Transverse colon (tissue), 4 donors: ENCODE results near the gene PLAAT4. TPM values are rescaled to one million over a fixed set of nuclear protein-coding genes. Genes with fewer than 3 reads are reported as not detected.
"Not testable (repeated sequence)": the region's sequence is repeated elsewhere in the genome, so short reads cannot be mapped to it uniquely, and the experiment has no call there.

Experiments
- DNase-seq: peaks from one replicate; pipeline ENCODE4 v3.0.0-alpha.2; 2019
- H3K27ac ChIP-seq, 4 donors: fragments of 200-600 bp; sonication (generic); 2 replicates each; pipeline ENCODE4 v1.5.1; 2016 to 2018; ENCODE audit warnings: inconsistent platforms in 4 of 4
- H3K27me3 ChIP-seq: fragments of 200-600 bp; sonication (generic); 2 replicates; pipeline ENCODE4 v1.5.1; 2017; ENCODE audit warnings: inconsistent platforms
- H3K36me3 ChIP-seq, 4 donors: fragments of 200-600 bp; sonication (generic); 2 replicates each; pipeline ENCODE4 v1.5.1; 2017 to 2019; ENCODE audit warnings: inconsistent platforms in 4 of 4
- H3K4me1 ChIP-seq, 4 donors: fragments of 200-600 bp; sonication (generic); 2 replicates each; pipeline ENCODE4 v1.5.1; 2017 to 2020; ENCODE audit warnings: inconsistent platforms in 4 of 4
- H3K4me3 ChIP-seq, 4 donors: fragments of 200-600 bp; sonication (generic); 1 replicate in 1 of 4; 2 replicates in 3 of 4; pipeline versions ENCODE4 v1.5.1 to v1.6.1; 2017 to 2019; ENCODE audit warnings: inconsistent platforms in 4 of 4
- H3K9me3 ChIP-seq, 2 donors: fragments of 200-600 bp; sonication (generic); 2 replicates each; pipeline ENCODE4 v1.5.1; 2017 to 2019; ENCODE audit warnings: inconsistent platforms in 2 of 2
- EP300 ChIP-seq: sonication (generic); formaldehyde crosslinking; IDR thresholded peaks from one replicate; pipeline ENCODE4 v1.6.1; 2017; ENCODE audit warnings: antibody characterized with exemption, low read depth
- POLR2A ChIP-seq: fragments of 450-650 bp; IDR thresholded peaks from one replicate; pipeline ENCODE4 v1.6.1; 2016; ENCODE audit warnings: antibody characterized with exemption, mild to moderate bottlenecking, moderate library complexity
- POLR2AphosphoS5 ChIP-seq, 3 donors: sonication (generic); formaldehyde crosslinking; IDR thresholded peaks; one replicate each; pipeline ENCODE4 v1.6.1; 2016; ENCODE audit warnings: antibody characterized with exemption in 3 of 3
- WGBS, 2 donors: methylation state at CpG; one replicate each; pipeline ENCODE4 v1.1.5; 2018; ENCODE audit warnings: low coverage in 1 of 2; 5-methylcytosine and 5-hydroxymethylcytosine counted together
- in situ Hi-C, 4 donors: fragments of 200-750 bp; cut with MboI; loops; one replicate each; pipeline versions ENCODE4 v1.15.0 to v1.15.1; 2017; ENCODE audit warnings: low sequenced_read_pairs in 3 of 4, low pct_ligation_motif_present in 1 of 4, low pct_unique_long_range_greater_than_20kb in 1 of 4
- intact Hi-C: fragments of 100-400 bp; cut with DNase I; formaldehyde crosslinking; loops from one replicate; pipeline ENCODE4 v1.15.1; 2023; ENCODE audit warnings: low total_unique reads
- total RNA-seq, 4 donors: library from RNA; depleted of rRNA; stranded (reverse); fragments of >200 nt; gene quantifications; one replicate each; pipeline ENCODE4 v1.1.0, GENCODE V29; 2016
- TF ChIP-seq, protein P1 (sequence below), 5 experiments: fragments of 200-600 bp in 3 of 5; fragments of 450-650 bp in 2 of 5; sonication (generic) in 3 of 5; IDR thresholded peaks; 1 replicate in 2 of 5; 2 replicates in 3 of 5; pipeline ENCODE4 v1.5.1; 2016 to 2017; ENCODE audit warnings: antibody characterized with exemption in 5 of 5, inconsistent platforms in 3 of 5, mild to moderate bottlenecking in 2 of 5, moderate library complexity in 1 of 5

PLAAT4 gene
- total RNA-seq, 4 donors from 2014 or later = 35.4 to 78.6 (median 40.7) TPM

DNA sequence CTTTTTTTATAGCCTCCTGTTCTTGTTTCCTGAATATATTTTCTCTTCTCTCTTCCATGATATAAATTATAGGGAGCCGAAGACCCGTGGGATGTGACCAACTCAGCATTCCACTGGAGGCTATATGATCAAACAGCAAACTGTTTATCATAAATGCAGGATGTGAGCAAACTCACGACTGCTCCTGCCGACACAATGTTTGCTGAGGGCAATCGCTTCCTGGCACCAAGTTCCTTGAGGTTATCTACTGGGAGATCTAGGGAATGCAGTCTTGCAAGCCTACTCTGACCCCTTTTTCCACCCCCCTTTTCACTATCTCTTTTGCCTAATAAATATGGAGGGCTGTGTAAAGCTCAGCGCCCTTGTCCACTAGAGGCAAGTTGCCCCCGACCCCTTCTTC lies 13.5 kb upstream of the PLAAT4 start:
- 60 to 67% methylated on average over 6 to 7 of the region's 7 CpGs for WGBS, 2 donors
- no peak overlapping the region for H3K27ac ChIP-seq
- TF ChIP-seq POLR2AphosphoS5 (IDR thresholded peaks at IDR 0.05) (no peak), POLR2A (no peak), EP300 (no peak)
- TF ChIP-seq, protein P1, sequence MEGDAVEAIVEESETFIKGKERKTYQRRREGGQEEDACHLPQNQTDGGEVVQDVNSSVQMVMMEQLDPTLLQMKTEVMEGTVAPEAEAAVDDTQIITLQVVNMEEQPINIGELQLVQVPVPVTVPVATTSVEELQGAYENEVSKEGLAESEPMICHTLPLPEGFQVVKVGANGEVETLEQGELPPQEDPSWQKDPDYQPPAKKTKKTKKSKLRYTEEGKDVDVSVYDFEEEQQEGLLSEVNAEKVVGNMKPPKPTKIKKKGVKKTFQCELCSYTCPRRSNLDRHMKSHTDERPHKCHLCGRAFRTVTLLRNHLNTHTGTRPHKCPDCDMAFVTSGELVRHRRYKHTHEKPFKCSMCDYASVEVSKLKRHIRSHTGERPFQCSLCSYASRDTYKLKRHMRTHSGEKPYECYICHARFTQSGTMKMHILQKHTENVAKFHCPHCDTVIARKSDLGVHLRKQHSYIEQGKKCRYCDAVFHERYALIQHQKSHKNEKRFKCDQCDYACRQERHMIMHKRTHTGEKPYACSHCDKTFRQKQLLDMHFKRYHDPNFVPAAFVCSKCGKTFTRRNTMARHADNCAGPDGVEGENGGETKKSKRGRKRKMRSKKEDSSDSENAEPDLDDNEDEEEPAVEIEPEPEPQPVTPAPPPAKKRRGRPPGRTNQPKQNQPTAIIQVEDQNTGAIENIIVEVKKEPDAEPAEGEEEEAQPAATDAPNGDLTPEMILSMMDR (IDR thresholded peaks at IDR 0.05) = no peak
- no peaks in the 10 kb centered on the region for H3K36me3 ChIP-seq
- in situ Hi-C loops (no loop called here), intact Hi-C loops (no loop called here)
- no peak for DNase-seq
- H3K4me1 ChIP-seq = no peaks in the 10 kb centered on the region
- no peak overlapping the region for H3K4me3 ChIP-seq
- no peaks in the 10 kb centered on the region for H3K9me3 ChIP-seq
- no peaks in the 10 kb centered on the region for H3K27me3 ChIP-seq

DNA sequence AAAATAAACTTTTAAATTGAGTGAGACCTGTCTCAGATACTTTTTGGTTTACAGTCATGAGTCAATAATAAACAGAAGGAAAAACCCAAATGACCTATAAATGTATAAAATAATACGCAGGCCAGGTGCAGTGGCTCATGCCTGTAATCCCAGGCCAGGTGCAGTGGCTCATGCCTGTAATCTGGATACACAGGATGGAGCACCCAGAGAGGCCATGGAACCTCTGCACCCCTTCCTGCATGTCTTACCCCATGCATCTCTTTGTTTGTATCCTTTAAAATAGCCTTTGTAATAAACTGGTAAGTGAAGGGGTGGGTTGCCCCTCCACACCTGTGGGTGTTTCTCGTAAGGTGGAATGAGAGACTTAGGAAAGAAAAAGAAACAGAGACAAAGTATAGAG lies 8.9 kb upstream of the PLAAT4 start:
- in situ Hi-C loops = no loop called here
- no peak for DNase-seq
- no peak overlapping the region for H3K27ac ChIP-seq
- TF ChIP-seq POLR2AphosphoS5 (IDR thresholded peaks at IDR 0.05) = no peak
- TF ChIP-seq, protein P1 (IDR thresholded peaks at IDR 0.05) = no peak
- TF ChIP-seq EP300 = no peak
- H3K36me3 ChIP-seq = no peaks in the 10 kb centered on the region
- 63 to 70% methylated on average over 2 of the region's 2 CpGs for WGBS, 2 donors
- H3K4me3 ChIP-seq = no peak overlapping the region
- H3K4me1 ChIP-seq = peaks cover 0 to 7% (median 0%) of the 10 kb centered on the region in 4 donors
- intact Hi-C loops = no loop called here
- H3K27me3 ChIP-seq = no peaks in the 10 kb centered on the region
- no peaks in the 10 kb centered on the region for H3K9me3 ChIP-seq

DNA sequence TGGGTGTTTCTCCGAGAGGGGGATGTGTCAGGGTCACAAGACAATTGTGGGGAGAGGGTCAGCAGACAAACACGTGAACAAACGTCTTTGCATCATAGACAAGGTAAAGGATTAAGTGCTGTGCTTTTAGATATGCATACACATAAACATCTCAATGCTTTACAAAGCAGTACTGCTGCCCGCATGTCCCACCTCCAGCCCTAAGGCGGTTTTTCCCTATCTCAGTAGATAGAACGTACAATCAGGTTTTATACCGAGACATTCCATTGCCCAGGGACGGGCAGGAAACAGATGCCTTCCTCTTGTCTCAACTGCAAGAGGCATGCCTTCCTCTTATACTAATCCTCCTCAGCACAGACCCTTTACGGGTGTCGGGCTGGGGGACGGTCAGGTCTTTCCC lies 8.5 kb upstream of the PLAAT4 start:
- H3K4me3 ChIP-seq, H3K36me3 ChIP-seq, H3K27me3 ChIP-seq, H3K4me1 ChIP-seq, intact Hi-C loops, H3K9me3 ChIP-seq, in situ Hi-C loops, DNase-seq, H3K27ac ChIP-seq: not testable (repeated sequence)
- 59 to 79% methylated on average over 3 to 8 of the region's 11 CpGs for WGBS, 2 donors

DNA sequence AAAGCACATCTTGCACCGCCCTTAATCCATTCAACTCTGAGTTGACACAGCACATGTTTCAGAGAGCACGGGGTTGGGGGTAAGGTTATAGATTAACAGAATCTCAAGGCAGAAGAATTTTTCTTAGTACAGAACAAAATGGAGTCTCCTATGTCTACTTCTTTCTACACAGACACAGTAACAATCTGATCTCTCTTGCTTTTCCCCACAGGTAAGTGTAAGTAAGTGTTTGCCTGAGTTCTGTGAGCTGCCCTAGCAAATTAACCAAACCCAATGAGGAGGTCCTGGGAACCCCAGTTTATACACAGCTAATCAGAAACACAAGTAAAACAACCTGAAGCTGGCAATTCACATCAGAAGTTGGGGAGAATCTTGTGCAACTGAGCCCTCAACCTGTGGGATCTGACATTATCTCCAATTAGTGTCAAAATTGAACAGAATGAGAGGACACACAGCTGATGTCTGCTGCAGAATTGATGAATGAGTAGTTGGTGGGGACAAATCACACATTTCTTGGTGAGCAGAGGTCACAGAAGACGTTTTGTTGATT lies 7.8 kb upstream of the PLAAT4 start:
- DNase-seq, H3K4me3 ChIP-seq, H3K27me3 ChIP-seq, in situ Hi-C loops, H3K36me3 ChIP-seq, H3K4me1 ChIP-seq, H3K27ac ChIP-seq, intact Hi-C loops, H3K9me3 ChIP-seq: not testable (repeated sequence)
- 40 to 68% methylated on average over 1 of the region's 3 CpGs for WGBS, 2 donors

DNA sequence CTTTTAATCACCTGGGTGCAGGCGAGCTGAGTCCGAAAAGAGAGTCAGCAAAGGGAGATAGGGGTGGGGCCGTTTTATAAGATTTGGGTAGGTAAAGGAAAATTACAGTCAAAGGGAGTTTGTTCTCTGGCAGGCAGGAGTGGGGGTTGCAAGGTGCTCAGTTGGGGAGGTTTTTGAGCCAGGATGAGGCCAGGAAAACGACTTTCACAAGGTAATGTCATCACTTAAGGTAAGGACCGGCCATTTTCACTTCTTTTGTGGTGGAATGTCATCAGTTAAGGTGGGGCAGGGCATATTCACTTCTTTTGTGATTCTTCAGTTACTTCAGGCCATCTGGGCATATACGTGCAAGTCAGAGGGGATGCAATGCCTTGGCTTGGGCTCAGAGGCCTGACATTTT lies 7.2 kb upstream of the PLAAT4 start:
- DNase-seq, H3K4me1 ChIP-seq, H3K27ac ChIP-seq, H3K27me3 ChIP-seq, H3K36me3 ChIP-seq, intact Hi-C loops, in situ Hi-C loops, H3K4me3 ChIP-seq, H3K9me3 ChIP-seq: not testable (repeated sequence)
- WGBS, 2 donors = 57 to 69% methylated on average over 3 to 6 of the region's 6 CpGs

DNA sequence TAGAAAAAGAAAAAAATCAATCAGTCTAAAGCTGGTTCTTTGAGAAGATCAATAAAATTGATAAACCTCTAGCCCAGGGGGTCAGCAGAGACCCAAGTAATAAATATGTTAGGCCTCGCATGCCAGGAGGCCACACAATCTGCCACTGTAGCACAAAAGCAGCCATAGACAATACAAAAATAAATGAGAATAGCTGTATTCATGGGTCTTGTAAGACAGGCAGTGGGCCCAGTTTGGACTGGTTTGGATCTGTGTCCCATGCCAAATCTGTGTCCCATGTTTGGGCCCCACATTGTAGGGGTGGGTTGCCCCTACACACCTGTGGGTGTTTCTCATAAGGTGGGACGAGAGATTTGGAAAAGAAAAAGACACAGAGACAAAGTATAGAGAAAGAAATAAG lies 6.6 kb upstream of the PLAAT4 start:
- Histone ChIP-seq H3K27me3 (no peaks in the 10 kb centered on the region), H3K36me3 (no peaks in the 10 kb centered on the region), H3K9me3 (no peaks in the 10 kb centered on the region), H3K4me1 (peaks cover 0 to 16% (median 1%) of the 10 kb centered on the region in 4 donors), H3K27ac (no peak overlapping the region), H3K4me3 (no peak overlapping the region)
- intact Hi-C loops (no loop called here), in situ Hi-C loops (no loop called here)
- 90% methylated on average over 2 of the region's 2 CpGs; no CpG with 5 or more reads in 1 of the 2 donors for WGBS, 2 donors
- TF ChIP-seq EP300 (no peak), POLR2AphosphoS5 (IDR thresholded peaks at IDR 0.05) (no peak), POLR2A (no peak)
- TF ChIP-seq, protein P1 (IDR thresholded peaks at IDR 0.05) = no peak
- no peak for DNase-seq

DNA sequence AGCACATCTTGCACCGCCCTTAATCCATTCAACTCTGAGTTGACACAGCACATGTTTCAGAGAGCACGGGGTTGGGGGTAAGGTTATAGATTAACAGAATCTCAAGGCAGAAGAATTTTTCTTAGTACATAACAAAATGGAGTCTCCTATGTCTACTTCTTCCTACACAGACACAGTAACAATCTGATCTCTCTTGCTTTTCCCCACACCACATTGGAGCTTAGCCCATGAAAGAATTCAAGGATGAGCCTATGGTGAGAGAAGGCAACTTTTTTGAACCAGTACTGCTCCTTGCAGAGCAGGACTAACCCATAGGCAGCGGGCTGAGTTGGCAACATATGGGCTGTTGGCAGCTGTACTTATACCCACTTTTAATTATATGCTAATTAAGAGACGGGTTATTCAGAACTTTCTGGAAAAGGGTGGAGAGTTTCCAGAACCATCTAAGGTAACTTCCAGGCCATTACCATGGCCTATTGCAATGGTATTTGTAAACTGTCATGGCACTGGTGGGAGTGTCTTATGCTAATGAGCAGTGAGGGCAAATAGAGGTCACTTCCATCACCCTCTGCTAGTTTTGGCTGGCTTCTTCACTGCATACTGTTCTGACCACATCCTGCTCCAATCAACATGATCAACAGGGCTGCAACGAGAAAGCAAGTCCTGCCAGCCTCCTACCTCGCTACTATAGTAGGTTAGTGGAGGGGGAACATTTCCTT lies 5.4 kb upstream of the PLAAT4 start:
- H3K9me3 ChIP-seq, H3K36me3 ChIP-seq, H3K4me3 ChIP-seq, H3K27me3 ChIP-seq, intact Hi-C loops, in situ Hi-C loops: not testable (repeated sequence)
- peaks cover 5 to 28% (median 8%) of the 10 kb centered on the region in 4 donors for H3K4me1 ChIP-seq
- peak overlapping the region in 2 of 4 donors; percentile 37 to 39 for H3K27ac ChIP-seq
- peak; percentile 24 for DNase-seq
- 76 to 80% methylated on average over 1 to 5 of the region's 6 CpGs for WGBS, 2 donors
